D721Med (cell line): ENCODE data around the gene ARSA.
"Not testable (repeated sequence)": the region's sequence is repeated elsewhere in the genome, so short reads cannot be mapped to it uniquely, and the experiment has no call there.

Experiments used
- DNase-seq: peaks from one replicate; pipeline ENCODE4 v3.0.0; 2011; ENCODE audit warnings: low spot score; ENCODE audit not compliant: insufficient read length
- FAIRE-seq: peaks from 2 replicates; lab custom pipeline; 2011; peaks lifted over from hg19 to GRCh38; lab: Jason Lieb, UNC
- TF ChIP-seq, protein P1 (sequence below): IDR thresholded peaks from 2 replicates; pipeline ENCODE4 v1.5.1; 2012; ENCODE audit warnings: mild to moderate bottlenecking, control low read depth; ENCODE audit not compliant: insufficient read depth; ENCODE audit errors: missing control alignments

The ARSA gene

DNA sequence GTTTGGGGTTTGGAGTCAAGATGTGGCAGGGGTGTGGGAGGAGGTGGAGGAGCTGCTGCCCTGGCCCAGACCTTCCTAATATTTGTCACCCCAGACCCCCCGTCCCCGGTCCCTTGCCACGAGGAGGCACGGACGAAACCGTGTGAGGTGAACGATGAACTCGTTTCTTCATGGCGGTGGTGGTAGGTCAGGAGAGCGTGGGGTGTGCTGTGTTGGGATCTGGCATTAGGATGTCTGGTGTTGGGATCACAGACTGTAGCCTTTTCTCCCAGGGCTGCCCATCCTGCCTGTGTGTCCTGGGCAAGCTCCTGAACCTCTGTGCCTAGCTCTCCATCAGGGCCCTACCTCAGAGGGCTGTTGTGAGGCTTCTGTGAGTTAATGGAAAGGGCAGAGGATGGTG, 19.0 kb downstream of the ARSA start:
- no peak for FAIRE-seq
- TF ChIP-seq, protein P1, sequence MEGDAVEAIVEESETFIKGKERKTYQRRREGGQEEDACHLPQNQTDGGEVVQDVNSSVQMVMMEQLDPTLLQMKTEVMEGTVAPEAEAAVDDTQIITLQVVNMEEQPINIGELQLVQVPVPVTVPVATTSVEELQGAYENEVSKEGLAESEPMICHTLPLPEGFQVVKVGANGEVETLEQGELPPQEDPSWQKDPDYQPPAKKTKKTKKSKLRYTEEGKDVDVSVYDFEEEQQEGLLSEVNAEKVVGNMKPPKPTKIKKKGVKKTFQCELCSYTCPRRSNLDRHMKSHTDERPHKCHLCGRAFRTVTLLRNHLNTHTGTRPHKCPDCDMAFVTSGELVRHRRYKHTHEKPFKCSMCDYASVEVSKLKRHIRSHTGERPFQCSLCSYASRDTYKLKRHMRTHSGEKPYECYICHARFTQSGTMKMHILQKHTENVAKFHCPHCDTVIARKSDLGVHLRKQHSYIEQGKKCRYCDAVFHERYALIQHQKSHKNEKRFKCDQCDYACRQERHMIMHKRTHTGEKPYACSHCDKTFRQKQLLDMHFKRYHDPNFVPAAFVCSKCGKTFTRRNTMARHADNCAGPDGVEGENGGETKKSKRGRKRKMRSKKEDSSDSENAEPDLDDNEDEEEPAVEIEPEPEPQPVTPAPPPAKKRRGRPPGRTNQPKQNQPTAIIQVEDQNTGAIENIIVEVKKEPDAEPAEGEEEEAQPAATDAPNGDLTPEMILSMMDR, result no peak
- DNase-seq, result no peak

DNA sequence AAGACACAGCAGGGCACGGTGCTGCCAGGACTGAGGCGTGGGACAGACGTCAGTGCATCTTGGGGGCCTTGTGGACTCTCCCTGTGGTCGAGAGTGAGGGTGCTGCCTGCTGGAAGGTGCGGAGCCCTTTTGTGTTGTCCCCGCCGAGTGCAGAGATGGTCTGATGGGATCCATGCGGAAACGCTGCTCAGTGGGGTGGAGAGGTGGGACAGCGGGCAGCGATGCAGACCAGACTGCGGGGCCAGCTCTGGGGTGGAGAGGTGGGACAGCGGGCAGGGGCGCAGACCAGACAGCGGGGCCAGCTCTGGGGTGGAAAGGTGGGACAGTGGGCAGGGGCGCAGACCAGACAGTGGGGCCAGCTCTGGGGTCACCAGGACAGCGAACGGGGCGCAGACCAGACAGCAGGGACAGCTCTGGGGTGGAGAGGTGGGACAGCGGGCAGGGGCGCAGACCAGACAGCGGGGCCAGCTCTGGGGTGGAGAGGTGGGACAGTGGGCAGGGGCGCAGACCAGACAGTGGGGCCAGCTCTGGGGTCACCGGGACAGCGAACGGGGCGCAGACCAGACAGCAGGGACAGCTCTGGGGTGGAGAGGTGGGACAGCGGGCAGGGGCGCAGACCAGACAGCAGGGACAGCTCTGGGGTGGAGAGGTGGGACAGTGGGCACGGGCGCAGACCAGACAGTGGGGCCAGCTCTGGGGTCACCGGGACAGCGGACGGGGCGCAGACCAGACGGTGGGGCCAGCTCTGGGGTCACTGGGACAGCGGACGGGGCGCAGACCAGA, 19.7 kb downstream of the ARSA start:
- FAIRE-seq, DNase-seq: not testable (repeated sequence)

DNA sequence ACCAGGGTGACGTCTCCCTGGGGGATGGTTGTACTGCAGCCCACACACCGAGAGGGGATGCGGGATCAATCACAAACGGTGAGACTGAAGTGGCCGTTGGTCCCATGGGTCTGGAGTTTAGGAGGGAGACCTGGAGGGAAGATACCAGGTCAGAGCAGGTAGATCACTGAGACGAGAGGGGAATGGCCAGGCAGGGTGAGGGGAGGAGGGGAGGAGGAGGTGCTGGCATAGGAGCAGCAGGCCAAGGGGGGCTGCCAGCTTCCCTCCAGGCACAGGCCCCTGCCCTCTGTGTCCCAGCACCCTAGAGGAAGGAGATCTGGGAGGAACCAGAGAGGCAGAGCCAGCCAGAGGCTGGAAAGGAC, 20.3 kb downstream of the ARSA start:
- FAIRE-seq, result no peak
- DNase-seq, result no peak
- TF ChIP-seq, protein P1, result no peak

DNA sequence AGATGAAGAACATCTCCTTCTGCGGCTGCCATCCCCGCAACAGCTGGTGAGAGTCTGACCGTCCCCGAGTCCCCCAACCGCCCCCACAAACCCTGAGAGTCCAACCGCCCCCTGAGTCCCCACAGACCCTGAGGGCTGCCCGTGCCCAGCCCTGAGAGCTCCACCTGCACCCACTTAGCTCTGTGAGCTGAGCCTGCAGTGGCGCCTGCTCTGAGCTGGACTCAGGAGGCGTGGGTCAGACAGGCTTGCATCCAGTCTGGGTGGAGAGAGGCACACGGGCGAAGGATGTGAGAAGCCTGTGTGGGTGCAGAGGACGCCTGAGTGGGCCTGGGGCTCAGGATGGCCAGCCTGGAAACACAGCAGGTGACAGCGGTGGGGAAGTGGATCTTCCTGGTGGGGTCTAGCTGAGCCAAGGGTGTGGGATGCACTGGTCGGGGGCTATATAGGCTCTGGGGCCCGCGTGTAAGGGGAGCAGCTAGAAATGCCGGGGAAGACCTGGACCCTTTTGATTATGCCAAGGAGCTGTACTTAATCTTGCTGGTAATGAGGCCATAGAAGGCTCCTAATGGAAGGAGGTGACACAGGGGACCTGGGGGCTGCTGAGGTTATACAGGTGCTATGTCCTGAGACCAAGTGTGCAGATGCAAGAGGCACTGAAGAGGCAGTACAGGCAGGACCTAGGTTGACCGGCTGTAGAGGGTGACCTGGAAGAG, 20.9 kb downstream of the ARSA start:
- FAIRE-seq, result no peak
- DNase-seq, result no peak
- TF ChIP-seq, protein P1, result no peak

- FAIRE-seq (no peak), DNase-seq (no peak)
- TF ChIP-seq, protein P1, result no peak
Measured at GRCh38 chr22:50606165-50606945, 21.6 kb downstream of the ARSA start.

- FAIRE-seq (no peak), DNase-seq (no peak)
- TF ChIP-seq, protein P1, result no peak
Measured at GRCh38 chr22:50605613-50606074, 22.3 kb downstream of the ARSA start.

DNA sequence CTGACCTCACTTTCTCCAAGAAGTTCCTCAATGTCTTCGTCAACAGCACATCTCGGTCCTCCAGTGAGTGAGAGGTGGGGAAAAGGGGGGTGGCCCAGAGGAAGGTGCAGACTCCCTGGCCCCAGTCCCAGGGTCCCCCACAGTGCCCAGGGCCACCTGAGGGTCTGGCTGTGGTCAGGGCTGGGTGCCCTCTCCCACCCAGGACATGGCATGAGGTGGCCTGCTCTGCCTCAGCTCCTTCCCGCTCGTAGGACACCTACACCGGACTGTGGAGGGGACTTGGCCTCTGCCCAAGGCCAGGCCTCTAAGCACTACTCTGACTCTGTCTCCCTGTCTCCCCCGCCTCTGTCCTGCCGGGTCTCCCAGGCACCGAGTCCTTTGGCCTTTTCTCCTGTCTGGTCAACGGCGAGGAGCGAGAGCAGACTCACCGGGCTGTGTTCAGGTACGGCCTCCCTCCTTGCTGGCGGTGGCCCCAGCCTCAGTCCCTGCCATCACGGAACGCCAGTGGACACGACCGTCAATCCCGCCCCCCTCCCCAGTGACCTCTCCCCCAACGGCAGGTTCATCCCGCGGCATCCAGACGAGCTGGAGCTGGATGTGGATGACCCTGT, 22.8 kb downstream of the ARSA start:
- DNase-seq, result no peak
- TF ChIP-seq, protein P1, result no peak
- no peak for FAIRE-seq
